ENCODE results near the gene SULT4A1.

Gene SULT4A1

GRCh38 chr22:43848366-43849171, 13.7 kb downstream of the SULT4A1 start:
- H3K36me3 ChIP-seq (ENCODE audit: insufficient read depth, low read length): no peaks in the 10 kb centered on the region
- H3K9me3 ChIP-seq (ENCODE audit: control insufficient read depth, insufficient read depth, low read length): no peaks in the 10 kb centered on the region
- H3K4me1 ChIP-seq (ENCODE audit: insufficient read depth, low read length): peaks cover 15% of the 10 kb centered on the region; the same call in 1 of the 2 replicates
- H3K9ac ChIP-seq (ENCODE audit: low read depth, low read length): no peak overlapping the region

- no peaks in the 10 kb centered on the region for H3K36me3 ChIP-seq (ENCODE audit: insufficient read depth, low read length)
- H3K9ac ChIP-seq (ENCODE audit: low read depth, low read length): no peak overlapping the region
- H3K4me1 ChIP-seq (ENCODE audit: insufficient read depth, low read length): peaks cover 15% of the 10 kb centered on the region; the same call in 1 of the 2 replicates
- H3K9me3 ChIP-seq (ENCODE audit: control insufficient read depth, insufficient read depth, low read length): no peaks in the 10 kb centered on the region
Observed at GRCh38 chr22:43847376-43848289, 14.7 kb downstream of the SULT4A1 start.

GRCh38 chr22:43846966-43847365, 15.3 kb downstream of the SULT4A1 start:
- Histone ChIP-seq H3K36me3 (ENCODE audit: insufficient read depth, low read length) (no peaks in the 10 kb centered on the region), H3K4me1 (ENCODE audit: insufficient read depth, low read length) (peaks cover 15% of the 10 kb centered on the region; the same call in 1 of the 2 replicates), H3K9ac (ENCODE audit: low read depth, low read length) (no peak overlapping the region), H3K9me3 (ENCODE audit: control insufficient read depth, insufficient read depth, low read length) (no peaks in the 10 kb centered on the region)

- Histone ChIP-seq H3K36me3 (ENCODE audit: insufficient read depth, low read length) (no peaks in the 10 kb centered on the region), H3K9ac (ENCODE audit: low read depth, low read length) (no peak overlapping the region), H3K4me1 (ENCODE audit: insufficient read depth, low read length) (peaks cover 15% of the 10 kb centered on the region; the same call in 1 of the 2 replicates), H3K9me3 (ENCODE audit: control insufficient read depth, insufficient read depth, low read length) (no peaks in the 10 kb centered on the region)
Observed at GRCh38 chr22:43845981-43846380, 16.3 kb downstream of the SULT4A1 start.

- no peaks in the 10 kb centered on the region for H3K36me3 ChIP-seq (ENCODE audit: insufficient read depth, low read length)
- no peak overlapping the region for H3K9ac ChIP-seq (ENCODE audit: low read depth, low read length)
- H3K9me3 ChIP-seq (ENCODE audit: control insufficient read depth, insufficient read depth, low read length): no peaks in the 10 kb centered on the region
- peaks cover 15% of the 10 kb centered on the region; the same call in 1 of the 2 replicates for H3K4me1 ChIP-seq (ENCODE audit: insufficient read depth, low read length)
Observed at GRCh38 chr22:43844560-43845545, 17.5 kb downstream of the SULT4A1 start.

GRCh38 chr22:43843783-43844530, 18.4 kb downstream of the SULT4A1 start:
- Histone ChIP-seq H3K36me3 (ENCODE audit: insufficient read depth, low read length) (no peaks in the 10 kb centered on the region), H3K9ac (ENCODE audit: low read depth, low read length) (no peak overlapping the region), H3K4me1 (ENCODE audit: insufficient read depth, low read length) (peaks cover 14% of the 10 kb centered on the region; the same call in 1 of the 2 replicates), H3K9me3 (ENCODE audit: control insufficient read depth, insufficient read depth, low read length) (no peaks in the 10 kb centered on the region)

- Histone ChIP-seq H3K9me3 (ENCODE audit: control insufficient read depth, insufficient read depth, low read length) (no peaks in the 10 kb centered on the region), H3K36me3 (ENCODE audit: insufficient read depth, low read length) (peaks cover 5% of the 10 kb centered on the region; the same call in 1 of the 2 replicates), H3K4me1 (ENCODE audit: insufficient read depth, low read length) (0 out of 2 replicates have a peak, but pooled peaks cover 12% of the 10 kb centered on the region), H3K9ac (ENCODE audit: low read depth, low read length) (no peak overlapping the region)
Observed at GRCh38 chr22:43841742-43842141, 20.6 kb downstream of the SULT4A1 start.

GRCh38 chr22:43840851-43841250, 21.5 kb downstream of the SULT4A1 start:
- no peaks in the 10 kb centered on the region for H3K9me3 ChIP-seq (ENCODE audit: control insufficient read depth, insufficient read depth, low read length)
- 0 out of 2 replicates have a peak, but pooled peaks cover 4% of the 10 kb centered on the region for H3K4me1 ChIP-seq (ENCODE audit: insufficient read depth, low read length)
- no peak overlapping the region for H3K9ac ChIP-seq (ENCODE audit: low read depth, low read length)
- H3K36me3 ChIP-seq (ENCODE audit: insufficient read depth, low read length): peaks cover 5% of the 10 kb centered on the region; the same call in 1 of the 2 replicates

GRCh38 chr22:43840431-43840830, 21.9 kb downstream of the SULT4A1 start:
- no peaks in the 10 kb centered on the region for H3K4me1 ChIP-seq (ENCODE audit: insufficient read depth, low read length)
- peaks cover 5% of the 10 kb centered on the region; the same call in 1 of the 2 replicates for H3K36me3 ChIP-seq (ENCODE audit: insufficient read depth, low read length)
- no peaks in the 10 kb centered on the region for H3K9me3 ChIP-seq (ENCODE audit: control insufficient read depth, insufficient read depth, low read length)
- no peak overlapping the region for H3K9ac ChIP-seq (ENCODE audit: low read depth, low read length)

- H3K9ac ChIP-seq (ENCODE audit: low read depth, low read length): no peak overlapping the region
- H3K9me3 ChIP-seq (ENCODE audit: control insufficient read depth, insufficient read depth, low read length): no peaks in the 10 kb centered on the region
- no peaks in the 10 kb centered on the region for H3K4me1 ChIP-seq (ENCODE audit: insufficient read depth, low read length)
- peaks cover 5% of the 10 kb centered on the region; the same call in 1 of the 2 replicates for H3K36me3 ChIP-seq (ENCODE audit: insufficient read depth, low read length)
Observed at GRCh38 chr22:43839781-43840180, 22.5 kb downstream of the SULT4A1 start.

GRCh38 chr22:43838571-43839307, 23.6 kb downstream of the SULT4A1 start:
- no peaks in the 10 kb centered on the region for H3K4me1 ChIP-seq (ENCODE audit: insufficient read depth, low read length)
- H3K36me3 ChIP-seq (ENCODE audit: insufficient read depth, low read length): peaks cover 5% of the 10 kb centered on the region; the same call in 1 of the 2 replicates
- no peaks in the 10 kb centered on the region for H3K9me3 ChIP-seq (ENCODE audit: control insufficient read depth, insufficient read depth, low read length)
- H3K9ac ChIP-seq (ENCODE audit: low read depth, low read length): no peak overlapping the region

- Histone ChIP-seq H3K36me3 (ENCODE audit: insufficient read depth, low read length) (peaks cover 5% of the 10 kb centered on the region; the same call in 1 of the 2 replicates), H3K9me3 (ENCODE audit: control insufficient read depth, insufficient read depth, low read length) (no peaks in the 10 kb centered on the region), H3K9ac (ENCODE audit: low read depth, low read length) (no peak overlapping the region), H3K4me1 (ENCODE audit: insufficient read depth, low read length) (no peaks in the 10 kb centered on the region)
Observed at GRCh38 chr22:43838161-43838560, 24.2 kb downstream of the SULT4A1 start.
